Fibroblast of the conjunctiva (primary cell): ENCODE results near the gene ZNF746.
A peak's percentile ranks its signal among the peaks of the same experiment; 100 is the strongest.
"Not testable (repeated sequence)": the region's sequence is repeated elsewhere in the genome, so short reads cannot be mapped to it uniquely, and the experiment has no call there.

ENCODE experiments used
- DNase-seq: peaks from one replicate; pipeline ENCODE4 v3.0.0-alpha.2; 2010; ENCODE audit warnings: low read depth

Gene ZNF746

DNA sequence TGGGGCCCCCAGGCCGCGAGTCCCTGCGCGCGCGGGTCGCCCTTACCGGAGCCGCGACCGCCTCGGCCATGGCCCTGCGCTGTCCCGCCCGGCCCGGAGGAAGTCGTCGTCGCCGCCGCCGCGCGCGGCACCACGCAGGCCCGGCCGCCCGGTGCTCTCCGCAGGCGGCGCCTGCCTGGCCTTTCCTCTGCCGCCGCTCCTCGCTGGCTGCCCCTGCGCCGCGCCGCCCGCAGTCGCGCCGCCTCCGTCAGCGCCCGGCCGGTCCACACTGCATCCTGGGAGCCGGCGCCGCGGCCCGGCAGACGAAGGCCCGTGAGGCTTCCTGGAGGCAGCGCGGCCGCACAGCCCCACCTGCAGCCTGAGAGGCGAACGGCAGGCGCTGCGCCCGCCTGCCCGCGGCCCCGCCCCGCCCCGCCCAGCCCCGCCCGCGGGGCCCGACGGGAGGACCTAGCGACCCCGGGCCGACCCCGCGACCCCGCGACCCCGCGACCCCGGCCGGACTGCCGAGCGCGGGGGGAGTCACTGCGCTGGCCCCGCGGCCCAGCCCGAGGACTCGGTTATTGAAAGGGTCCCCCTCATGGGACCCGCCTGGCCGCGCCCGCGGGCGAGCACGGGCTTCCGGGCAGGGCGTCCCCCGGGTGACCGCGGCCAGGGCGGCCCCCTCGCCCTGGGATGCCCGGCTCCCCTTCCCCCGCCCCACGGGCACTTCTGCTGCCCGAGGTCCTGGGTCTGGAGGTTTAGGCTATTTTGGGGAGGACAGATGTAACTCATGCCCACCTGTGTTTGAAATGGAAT lies at the start of gene ZNF746:
Gene ZNF746, minus strand, starts transcription at position 343 of the 795 bp plus-strand sequence. Its CDS starts 273 bp downstream, at position 70.
- DNase-seq: peak; percentile 68

DNA sequence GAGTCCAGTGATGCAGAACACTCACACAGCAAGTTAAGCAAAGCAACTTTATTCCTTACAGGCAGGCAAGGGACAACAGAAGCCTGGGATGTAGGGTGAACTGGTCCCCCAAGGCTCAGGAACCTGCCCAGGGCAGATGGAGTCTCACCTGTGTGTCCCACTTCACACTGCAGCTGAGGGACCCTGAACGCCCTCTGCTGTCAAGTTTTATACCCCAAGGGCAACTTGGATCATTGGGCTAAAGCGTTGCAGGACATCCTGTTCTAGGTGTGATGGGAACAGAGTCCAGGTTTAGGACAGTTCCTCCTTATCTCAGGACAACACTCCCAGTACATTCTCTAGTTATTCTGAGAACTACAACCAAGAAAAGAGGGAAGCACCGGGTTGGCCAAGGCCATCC lies 49.5 kb upstream of the ZNF746 start:
- no peak for DNase-seq

DNA sequence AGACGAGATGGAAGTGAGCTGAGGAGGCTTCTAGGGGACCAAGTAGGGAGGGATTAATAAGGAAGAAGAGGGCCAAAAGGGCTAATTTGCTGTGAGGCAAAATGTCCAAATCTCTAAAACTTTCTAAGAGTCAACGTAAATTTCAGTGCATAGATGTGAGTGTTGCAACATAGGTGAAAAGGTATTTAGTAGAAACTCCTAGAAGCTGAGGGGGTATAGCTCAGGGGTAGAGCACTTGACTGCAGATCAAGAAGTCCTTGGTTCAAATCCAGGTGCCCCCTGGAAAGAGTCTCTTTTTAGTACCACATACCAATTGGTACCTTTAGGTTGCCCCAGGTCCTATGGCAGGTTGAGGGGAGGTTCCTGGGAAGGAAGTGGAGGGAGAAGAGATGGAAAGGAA lies 48.7 kb upstream of the ZNF746 start:
- DNase-seq: no peak

DNA sequence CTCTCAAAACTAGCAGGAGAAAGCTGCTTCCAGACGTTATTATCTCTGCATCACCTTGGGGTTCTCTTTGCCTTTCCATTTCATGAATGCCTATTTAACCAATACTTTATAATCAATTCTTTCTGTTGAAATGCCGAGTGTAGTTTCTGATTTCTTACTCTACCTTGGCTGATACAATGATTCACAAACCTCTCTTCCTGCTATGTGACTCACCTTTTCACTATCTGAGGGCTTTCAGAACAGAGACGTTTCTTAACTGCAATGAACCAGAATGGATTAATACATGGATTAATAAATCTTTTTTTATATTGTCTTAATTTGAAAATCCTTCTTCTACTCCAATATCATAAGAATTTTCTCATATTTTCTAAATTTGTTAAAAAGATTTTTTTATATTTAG lies 46.4 kb upstream of the ZNF746 start:
- DNase-seq: no peak

DNA sequence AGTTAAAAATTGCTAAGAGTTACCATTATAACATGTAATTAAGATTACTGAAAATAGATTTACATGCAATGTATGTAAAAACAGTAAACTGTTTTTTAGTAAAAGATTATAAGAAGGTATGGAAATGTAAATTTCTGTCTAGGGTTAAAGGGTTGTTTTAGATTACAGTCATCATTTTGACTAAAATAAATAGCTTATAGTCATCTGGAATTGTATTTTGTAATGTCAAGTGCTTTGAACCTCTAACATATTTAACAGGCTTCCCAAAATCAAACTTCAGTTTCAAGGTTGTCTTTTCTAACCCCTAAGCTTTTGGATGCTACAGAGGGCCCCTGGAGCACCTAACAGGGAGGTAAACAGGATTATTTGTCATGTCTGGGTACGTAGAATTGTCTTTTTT lies 35.0 kb upstream of the ZNF746 start:
- no peak for DNase-seq

DNA sequence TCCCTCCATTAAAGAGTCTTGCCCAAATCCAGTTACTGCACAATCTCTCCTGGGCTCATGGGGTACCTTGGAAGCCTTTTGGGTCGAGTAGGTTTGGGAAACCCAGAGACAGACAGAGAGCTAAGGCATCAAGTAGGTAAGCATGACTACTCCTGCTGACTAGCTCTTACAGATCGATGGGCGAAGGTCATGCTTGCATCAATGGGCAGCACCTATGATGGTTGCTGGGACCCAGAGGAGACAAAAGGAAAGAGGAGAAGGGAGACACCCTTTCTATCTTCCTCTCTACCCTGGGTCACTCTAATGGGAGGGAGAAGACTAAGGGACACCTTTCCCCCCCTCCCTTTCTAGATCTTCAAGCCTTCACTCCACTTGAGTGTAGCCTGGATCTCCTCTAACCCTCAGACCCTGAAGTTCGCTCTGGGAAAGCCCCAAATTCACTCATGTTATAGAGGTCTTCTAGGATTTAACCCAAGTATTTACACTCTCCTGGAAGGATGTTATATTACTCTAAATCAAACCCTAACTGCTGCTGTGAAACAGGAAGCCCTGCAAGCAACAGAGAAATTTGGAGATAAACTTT lies 31.6 kb upstream of the ZNF746 start:
- no peak for DNase-seq

GRCh38 chr7:149527414-149527813 lies 29.8 kb upstream of the ZNF746 start:
- DNase-seq: no peak

DNA sequence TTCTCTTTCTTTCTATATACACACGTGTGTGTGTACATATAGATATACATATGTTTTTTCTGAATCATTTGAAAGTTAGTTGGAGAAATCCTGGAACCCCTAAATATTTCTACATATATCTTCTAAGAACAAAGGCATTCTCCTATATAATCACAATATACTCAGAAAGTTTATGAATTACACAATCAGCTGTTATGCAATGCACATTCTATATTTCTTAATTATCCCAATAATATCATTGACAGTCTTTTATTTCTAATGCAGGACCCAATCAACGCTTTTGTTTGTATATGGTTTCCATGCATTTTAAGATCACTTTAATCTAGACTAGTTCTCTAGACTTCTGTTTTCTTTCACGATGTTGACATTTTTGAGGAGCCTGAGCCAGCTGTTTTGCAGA lies 27.7 kb upstream of the ZNF746 start:
- DNase-seq: no peak

DNA sequence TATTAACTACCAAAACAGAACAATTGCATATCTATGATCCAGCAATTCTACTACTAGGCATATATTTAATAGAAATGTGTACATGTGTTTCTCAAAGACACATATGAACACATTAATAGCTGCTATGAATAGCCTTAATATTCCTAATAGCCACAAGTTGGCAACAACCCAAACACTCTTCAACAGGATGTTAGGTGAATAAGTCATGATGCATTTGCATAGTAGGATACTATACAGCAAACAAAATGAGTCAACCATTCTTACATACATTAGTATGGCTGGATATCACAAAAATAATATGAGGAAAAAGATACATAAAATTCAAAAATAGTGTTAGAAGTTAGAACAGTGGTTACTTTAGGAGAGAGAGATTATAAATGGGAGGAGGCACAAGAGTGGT lies 26.8 kb upstream of the ZNF746 start:
- no peak for DNase-seq

DNA sequence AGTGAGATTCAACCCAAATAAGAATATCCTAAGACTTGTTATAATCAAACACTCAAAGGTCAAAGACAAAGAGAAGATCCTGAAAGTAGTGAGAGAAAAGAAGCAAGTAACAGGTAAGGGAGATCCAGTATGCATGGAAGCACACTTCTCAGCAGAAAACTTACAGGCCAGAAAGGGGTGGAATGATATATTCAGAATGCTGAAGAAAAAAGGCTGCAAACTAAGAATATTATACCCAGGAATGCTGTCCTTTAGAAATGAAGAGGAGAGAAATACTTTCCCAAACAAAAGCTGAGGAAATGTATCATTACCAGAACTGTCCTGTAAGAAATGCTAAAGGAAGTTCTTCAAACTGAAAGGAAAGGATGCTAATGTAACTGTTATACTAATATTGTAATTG lies 12.6 kb upstream of the ZNF746 start:
- DNase-seq: no peak

- DNase-seq: no peak
Observed at GRCh38 chr7:149509774-149510173, 12.2 kb upstream of the ZNF746 start.

DNA sequence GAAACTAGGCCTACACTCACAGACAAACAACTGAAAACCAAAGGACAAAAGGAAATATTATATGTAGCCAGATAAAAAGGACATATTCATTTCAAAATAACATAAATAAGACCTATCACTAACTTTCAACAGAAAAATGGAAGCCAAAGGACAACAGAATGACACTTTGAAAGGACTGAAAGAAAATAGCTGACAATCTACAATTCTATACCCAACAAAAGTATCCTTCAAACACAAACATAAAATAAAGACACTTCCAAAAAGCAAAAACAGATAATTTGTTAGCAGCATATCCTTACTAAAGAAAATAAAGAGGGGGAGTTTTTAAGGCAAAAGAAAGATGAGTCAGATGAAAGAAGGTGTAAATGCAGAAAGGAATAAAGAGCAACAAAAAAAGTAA lies 7.9 kb upstream of the ZNF746 start:
- no peak for DNase-seq

DNA sequence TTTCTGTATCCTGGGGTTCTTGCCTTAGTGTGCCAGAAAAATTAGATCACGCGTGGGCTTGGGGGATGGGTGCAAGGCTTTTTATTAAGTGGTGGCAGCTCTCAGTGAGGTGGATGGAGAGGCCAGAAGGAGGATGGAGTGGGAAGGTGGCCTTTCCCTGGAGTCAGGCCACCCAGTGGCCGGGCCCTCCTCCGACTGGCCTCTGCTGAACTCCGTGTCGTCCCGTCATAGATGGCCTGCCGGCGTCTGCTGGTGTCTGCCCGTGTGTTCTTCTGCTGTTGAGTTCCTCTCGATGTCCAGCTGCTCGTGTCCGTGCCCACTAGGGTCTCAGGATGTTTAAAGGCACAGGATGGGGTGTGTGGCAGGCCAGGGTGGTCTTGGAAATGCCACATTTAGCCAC lies 4.0 kb upstream of the ZNF746 start:
- DNase-seq: no peak

- no peak for DNase-seq
Observed at GRCh38 chr7:149500910-149501309, 3.3 kb upstream of the ZNF746 start.

GRCh38 chr7:149500201-149500600 lies 2.6 kb upstream of the ZNF746 start:
- no peak for DNase-seq

- no peak for DNase-seq
Observed at GRCh38 chr7:149498811-149499210, 1.2 kb upstream of the ZNF746 start.

DNA sequence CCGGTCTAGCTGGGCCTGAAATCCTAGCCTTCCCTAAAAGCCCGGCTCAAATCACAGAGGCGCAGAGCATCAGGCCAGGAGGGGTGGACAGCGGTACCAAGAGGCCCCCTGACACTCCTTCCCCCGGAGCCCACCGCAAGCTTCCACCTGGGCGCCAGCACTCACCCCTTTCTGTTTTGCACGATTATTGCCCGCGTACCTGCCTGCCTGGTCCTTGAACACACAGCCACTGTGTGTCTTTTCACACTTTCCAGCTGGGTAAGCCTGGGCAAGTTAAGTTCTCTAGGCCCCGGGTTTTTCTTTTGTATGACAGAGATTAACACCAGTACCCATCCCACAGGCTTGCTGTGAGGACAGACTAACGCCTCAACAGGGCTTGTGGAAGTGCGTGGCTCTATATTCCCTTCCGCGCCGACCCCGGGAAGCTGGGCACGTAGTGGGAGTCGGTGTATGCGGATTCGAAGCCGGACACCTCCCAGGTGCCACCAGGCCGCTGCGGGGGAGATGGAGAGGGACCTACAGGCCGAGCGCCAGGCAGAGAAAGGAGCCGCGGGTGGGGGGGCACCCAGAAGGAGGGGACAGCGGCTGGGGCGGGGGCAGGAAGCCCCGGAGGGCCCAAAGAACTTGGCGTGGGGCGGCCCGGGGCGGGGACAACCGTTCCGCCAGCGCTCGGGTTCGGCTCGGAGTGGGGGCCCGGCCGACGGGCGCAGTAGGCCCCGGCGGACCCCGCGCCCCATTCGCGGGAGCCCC lies 792 bp downstream of the ZNF746 start:
- no peak for DNase-seq

DNA sequence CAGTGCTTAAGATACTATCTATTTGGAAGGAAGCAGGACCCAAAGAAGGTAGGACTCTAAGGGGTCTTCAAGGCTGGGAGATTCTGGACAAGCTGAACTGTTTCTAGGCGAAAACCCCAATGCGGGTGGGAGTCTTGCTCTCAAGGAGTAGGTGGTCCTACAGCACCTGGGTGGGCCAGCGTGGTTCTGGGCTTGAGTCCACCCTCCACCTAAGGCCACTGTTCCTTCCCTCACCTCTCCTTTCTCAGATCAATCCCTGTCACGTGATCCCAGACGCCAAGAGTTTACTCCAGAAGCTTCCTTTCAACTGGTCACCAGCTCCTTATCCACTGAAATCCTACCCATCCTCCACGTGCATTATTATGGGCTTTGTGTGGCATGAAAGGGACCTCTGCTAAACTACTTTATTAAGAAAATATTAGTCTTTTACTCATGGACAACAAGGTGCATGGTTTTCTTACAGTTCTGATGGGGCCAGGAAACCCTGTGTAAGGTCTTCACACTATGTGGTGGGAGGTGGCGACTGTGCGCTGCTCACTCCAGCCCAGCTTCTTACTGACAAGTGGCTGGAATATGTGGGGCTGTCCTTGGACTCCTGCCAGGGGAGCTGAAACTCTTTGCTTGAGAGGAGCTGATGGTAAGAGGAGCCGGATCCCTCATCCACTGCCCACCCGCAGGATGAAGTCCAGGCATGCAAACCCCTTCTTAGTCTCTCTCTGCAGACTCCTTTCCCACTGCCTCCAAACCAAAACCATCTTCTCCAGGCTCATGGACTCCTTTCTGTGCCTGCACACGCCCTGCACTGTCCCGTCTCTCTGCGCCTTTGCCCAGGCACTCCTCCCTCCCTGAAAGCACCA lies 1.6 kb downstream of the ZNF746 start:
- peak; percentile 68 for DNase-seq

DNA sequence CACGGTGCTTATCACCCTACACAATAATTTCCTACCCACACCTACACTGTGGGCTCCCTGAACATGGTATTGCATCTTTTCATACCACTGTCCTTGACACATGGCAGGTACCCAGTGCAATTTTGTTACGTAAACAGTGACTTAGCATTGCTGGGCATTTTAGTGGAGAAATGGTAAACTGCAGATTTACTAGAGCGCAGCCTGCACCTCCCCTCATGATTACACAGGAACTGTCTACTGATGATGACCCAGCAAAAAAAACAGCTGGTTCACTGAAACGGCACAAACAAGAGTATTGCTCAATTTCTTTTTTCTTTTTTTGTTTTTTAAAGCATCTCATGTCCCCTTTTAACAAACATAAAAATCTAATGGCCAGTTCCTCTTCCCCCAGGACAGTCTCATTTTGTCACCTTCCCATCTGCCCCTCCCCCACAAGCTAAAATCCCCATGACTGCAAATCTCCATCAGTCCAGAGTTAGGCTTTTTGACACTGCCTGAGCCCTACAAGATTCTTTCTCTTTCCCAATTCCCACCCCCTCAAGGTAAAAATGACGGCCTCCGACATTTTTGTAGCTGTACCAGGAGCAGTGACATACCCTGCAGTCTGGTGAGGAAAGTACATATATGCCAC lies 2.8 kb downstream of the ZNF746 start:
- no peak for DNase-seq

DNA sequence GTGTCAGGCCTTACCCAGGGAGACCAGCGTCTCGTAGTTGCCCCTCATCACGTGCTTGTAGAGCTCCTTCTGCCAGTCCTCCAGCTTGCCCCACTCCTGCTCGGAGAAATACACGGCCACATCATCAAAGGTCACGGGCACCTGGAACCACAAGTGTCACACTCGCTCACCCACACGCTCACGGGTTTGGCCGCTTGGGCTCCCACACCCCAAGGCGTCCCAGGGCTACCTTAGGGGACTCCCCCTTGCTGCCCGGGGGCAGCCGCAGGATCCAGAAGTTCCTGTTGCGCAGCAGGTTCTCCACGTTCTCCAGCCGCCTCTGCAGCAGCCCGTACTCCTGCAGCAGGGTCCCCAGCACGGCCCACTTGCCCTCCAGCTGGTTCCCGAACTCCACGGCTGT lies 3.6 kb downstream of the ZNF746 start:
- not testable (repeated sequence) for DNase-seq

- DNase-seq: no peak
Observed at GRCh38 chr7:149493366-149493765, 4.2 kb downstream of the ZNF746 start.
